ENCODE measurements around the gene SLC24A4.
A peak's percentile ranks its signal among the peaks of the same experiment; 100 is the strongest.
"Not testable (repeated sequence)": the region's sequence is repeated elsewhere in the genome, so short reads cannot be mapped to it uniquely, and the experiment has no call there.

Gene SLC24A4

GRCh38 chr14:92520102-92521057, 197.4 kb downstream of the SLC24A4 start:
- no peak for DNase-seq (ENCODE audit: low read depth in 2 of 2)

GRCh38 chr14:92521058-92521415, 198.1 kb downstream of the SLC24A4 start:
- no peak for DNase-seq (ENCODE audit: low read depth in 2 of 2)

- no peak for DNase-seq (ENCODE audit: low read depth in 2 of 2)
Measured at GRCh38 chr14:92523752-92524151, 200.8 kb downstream of the SLC24A4 start.

DNA sequence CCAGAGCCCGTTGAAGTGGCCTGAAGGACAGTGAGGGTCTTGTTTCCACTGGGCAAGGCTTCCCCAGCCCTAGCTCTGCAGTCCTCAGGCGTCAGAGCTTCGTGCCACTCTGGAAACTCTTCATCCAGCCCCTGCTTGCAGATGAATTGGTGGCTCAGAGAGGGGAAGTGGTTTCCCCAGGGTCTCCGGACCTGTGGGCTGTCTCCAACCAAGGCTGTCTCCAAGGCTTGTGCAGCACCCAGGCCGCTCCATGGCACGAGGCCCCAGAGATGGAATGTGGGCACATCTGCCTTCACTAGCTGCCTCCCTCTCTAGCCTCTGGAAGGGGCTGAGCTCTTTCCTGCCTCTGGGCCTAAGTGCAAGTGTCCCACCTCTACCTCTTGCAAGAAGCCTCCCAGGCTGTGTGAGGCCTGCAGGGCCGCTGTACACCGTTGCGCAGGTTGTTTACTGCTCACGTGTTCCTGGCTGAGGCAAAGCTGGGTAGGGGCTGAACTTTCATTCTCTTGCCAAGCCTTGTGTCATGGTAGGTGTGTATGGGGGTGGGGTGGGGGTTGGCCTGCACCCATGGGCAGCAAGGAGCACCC, 201.7 kb downstream of the SLC24A4 start:
- DNase-seq (ENCODE audit: low read depth in 2 of 2), result no peak

DNA sequence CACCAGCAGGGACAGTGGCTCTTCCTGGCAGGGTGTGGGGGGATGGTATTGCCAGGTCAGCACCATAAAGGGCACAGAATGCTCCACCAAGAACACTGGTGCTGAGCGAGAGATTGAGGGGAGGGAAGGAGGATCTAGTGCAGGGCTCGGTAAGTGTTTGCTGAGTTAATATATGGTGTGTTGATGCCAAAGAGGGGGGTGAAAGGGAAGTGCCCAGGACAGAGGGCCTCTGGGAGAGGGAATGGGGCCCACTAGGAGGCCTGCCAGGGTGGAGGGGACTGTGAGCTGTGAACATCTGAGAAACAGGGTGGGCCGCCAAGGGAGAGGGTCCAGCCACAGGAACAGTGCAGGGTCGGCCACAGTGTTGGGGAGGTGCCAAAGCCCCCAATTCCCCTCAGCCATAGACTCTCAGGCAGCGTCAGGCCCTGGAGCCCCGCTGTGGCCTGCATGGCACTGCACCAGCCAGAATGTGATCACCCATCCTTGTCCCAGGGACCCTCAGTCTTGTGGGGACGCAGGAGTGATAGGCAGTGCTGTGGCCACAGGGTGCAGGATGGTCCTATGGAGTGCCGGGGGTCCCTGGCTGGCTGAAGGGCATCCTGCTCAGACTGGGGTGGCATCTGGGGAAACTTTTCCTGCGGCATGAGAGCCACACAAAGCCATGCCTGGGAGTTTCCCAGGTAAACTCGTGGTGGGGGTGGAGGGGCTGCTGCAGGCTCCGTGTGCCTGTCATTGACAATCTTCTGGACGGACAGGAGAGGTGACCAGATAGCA, 202.5 kb downstream of the SLC24A4 start:
- DNase-seq (ENCODE audit: low read depth in 2 of 2), result no peak

DNA sequence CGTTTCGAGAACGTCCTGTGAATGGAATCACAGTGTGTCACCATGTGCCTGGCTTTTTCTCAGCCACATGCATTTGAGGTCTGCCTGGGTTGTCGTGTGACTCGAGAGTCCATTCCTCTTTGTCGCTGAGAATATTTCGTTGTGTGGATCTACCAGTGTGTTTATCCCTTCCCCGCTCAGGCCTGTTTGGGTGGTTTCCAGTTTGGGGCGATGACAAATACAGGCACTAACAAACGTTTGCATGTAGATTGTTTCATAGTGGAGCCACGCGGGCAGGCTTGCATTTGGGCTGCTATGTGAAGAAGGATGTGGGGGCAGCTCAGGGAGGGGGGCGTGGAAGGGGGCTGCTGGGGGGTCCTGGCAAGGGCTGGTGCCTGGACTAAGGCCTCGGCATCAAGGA, 204.8 kb downstream of the SLC24A4 start:
- no peak for DNase-seq (ENCODE audit: low read depth in 2 of 2)

DNA sequence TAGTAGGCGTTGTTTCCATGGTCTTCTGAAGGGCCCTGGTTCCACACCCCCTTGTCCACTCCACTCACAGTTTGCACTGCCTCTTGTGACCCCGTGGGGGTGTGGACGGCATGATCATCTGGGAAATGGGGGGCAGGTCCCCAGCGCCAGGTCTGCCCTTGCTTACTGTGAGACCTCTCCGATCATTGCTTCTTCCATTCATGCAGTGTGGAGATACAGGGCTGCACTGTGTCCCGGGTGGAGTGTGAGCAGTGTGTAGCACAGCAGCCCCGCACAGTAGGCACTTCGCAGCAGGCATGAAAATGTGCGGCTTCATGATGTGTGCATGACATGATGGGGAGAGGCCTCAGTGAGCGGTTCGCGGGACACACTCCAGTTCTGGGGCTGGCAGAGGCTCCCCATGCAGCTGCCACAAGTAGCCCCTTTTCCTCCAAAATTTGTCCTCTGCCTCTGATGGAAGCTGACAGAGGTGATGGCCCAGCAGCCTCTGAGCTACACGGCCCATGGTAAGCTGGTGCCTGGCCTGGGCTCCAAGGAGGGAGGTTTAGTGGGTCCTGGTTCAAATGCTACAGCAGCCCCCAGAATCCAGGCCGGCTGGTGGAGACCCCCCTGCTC, 205.6 kb downstream of the SLC24A4 start:
- DNase-seq (ENCODE audit: low read depth in 2 of 2), result no peak

- no peak for DNase-seq (ENCODE audit: low read depth in 2 of 2)
Measured at GRCh38 chr14:92529903-92530302, 206.9 kb downstream of the SLC24A4 start.

GRCh38 chr14:92531106-92531873, 208.3 kb downstream of the SLC24A4 start:
- DNase-seq (ENCODE audit: low read depth in 2 of 2), result peak; percentile 81

DNA sequence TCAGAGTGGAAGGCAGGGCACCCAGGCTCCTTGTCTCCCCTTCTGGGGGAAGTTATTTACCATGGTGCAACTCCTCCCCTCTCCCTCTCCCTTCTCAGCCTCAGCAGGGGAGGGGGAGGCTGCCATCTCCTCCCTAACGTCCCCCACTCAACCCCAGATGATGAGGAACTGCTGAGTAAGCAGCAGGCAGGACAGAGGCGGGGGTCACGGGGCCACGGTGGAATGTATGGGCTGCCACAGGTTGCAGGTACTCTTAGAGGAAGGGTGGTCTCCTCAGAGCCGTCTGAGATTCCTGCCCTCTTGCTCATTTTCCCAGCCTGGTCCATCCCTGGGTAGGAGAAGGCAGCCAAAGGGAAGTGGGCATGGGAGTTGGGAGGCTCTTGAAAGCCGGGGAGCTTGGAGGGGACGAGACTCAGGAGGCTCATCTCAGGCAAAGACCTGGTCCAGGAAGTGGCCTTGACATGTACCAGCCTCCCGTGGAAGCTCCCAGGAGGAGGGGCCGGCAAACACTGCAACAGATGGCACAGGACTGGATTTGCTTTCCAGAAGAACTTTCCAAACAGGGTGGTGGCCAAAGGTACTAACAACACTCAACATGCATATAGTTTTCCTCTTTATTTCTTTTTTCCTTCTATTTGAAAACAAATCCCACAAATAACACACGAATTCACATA, 209.7 kb downstream of the SLC24A4 start:
- no peak for DNase-seq (ENCODE audit: low read depth in 2 of 2)

DNA sequence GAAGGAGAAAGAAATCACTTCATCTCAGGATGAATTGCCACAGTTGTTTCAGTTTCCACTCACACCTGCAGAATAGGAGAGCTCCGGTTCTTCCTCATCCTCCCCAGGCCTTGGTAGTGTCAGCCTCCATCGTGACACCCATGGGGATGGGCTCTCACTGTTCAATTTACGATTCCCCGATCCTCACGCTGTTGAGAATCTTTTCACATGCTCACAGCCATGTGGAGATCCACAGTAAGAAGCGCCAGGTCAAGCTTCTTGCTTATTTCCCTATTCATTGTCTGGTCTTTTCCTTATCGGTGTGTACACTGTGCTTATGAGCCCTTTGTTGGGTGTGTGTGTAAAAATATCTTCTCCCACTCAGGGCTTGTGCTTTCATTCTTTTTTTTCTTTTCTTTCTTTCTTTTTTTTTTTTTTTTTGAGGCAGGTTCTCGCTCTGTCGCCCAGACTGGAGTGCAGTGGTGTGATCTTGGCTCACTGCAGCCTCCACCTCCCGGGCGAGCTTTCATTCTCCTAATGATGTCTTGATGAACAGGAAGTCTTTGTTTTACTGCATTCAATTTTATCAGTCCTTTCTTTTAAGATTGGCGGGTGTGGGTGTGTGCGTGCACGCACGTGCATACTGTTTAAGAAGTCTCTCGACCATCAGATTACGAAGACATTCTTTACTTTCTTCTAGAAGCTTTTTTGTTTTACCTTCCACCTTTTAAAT, 212.1 kb downstream of the SLC24A4 start:
- DNase-seq (ENCODE audit: low read depth in 2 of 2), result no peak

GRCh38 chr14:92536231-92536630, 213.3 kb downstream of the SLC24A4 start:
- not testable (repeated sequence) for DNase-seq (ENCODE audit: low read depth in 2 of 2)

GRCh38 chr14:92538412-92538985, 215.5 kb downstream of the SLC24A4 start:
- DNase-seq (ENCODE audit: low read depth in 2 of 2), result no peak

GRCh38 chr14:92539419-92539818, 216.5 kb downstream of the SLC24A4 start:
- DNase-seq (ENCODE audit: low read depth in 2 of 2), result no peak

- no peak for DNase-seq (ENCODE audit: low read depth in 2 of 2)
Measured at GRCh38 chr14:92539875-92540274, 216.9 kb downstream of the SLC24A4 start.

DNA sequence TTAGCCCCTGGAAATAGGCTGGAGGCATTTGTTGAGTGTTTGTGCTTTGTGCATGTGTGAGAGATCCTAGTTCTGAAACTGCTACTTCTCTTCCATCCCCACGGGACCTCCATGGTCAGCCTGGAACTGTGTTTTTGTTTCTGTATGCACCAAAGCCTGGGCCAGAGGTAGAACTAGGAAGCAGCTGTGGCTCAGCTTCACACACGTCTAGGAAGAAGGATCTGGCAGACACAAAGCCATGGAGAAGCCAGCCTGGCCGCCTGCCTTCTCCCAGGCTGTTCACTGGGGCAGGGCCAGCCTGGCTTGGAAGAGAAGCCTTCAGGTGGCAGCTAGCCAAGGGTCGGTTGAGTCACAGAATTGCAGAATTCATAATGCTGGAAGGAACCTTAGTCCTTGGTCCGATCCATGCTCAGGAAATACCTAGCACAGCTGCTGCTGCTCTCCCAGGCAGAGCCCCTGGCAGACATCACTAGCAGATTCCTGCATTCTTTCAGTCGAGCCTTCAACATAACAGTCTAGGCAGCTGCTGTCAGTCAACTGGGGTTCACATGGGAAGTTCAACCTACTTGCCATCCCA, 217.6 kb downstream of the SLC24A4 start:
- DNase-seq (ENCODE audit: low read depth in 2 of 2), result no peak

- DNase-seq (ENCODE audit: low read depth in 2 of 2), result no peak
Measured at GRCh38 chr14:92542766-92543554, 220.0 kb downstream of the SLC24A4 start.

- no peak for DNase-seq (ENCODE audit: low read depth in 2 of 2)
Measured at GRCh38 chr14:92544051-92544720, 221.2 kb downstream of the SLC24A4 start.
